Measurements from ENCODE around the gene OPA1.

The OPA1 gene

DNA sequence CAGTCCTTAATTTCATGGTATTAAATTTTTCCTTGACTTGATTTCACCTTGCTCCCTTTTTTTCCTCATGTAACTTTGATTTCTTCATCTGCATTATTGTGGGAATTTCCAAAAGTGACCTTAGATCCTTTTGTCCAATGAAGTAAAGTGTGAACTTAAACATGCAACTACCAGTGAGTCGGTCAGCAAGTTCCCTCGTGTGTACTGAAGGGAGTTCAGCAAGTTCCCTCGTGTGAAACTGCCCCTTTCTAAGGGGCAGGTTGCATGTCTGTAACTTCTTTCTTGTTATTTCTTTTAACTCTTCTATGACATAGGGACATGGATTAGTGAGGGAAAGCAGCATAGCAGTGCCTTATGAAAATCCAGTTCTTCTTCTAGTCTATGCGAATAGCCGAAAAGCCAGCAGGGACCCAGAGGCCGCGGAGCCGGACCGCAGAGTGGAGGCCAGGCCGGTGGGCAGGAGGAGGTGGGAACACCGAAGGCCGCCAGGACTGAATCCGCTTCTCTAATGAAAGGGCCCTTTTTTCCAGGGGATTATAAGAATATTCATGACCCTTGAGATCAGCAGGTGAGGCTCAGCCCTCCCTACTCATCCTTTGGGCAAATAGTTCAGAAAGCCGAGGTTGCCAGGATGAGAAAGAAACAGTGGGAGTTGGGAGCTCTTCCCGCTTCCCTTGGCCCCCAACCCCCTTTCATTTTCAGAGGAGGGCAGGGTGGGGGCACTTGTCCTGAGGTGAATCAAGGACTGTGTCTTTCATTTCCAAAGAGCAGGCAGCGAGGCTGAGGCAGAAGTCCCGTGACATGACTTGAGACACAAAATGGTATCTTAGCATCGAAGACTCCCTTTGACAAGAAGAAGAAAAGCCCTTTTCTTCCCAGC is 117.5 kb downstream of the OPA1 start:
- no peak for DNase-seq (ENCODE audit: low spot score)

DNA sequence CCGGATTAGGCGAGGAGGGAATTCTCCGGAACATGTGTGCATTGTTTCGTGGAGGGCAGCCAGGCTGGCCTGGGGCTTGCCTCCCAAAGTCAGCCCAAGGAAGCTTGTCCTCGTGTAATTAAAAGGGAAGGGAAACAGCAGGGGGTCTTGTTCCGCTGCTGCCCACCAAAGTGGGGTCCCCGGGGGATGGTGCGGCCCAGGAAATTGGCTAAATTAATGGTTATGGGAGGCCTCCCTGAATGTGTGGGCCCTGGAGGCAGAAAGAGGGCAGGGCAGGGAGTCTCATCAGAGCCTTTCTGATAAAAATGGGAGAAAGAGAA is 118.1 kb downstream of the OPA1 start:
- DNase-seq (ENCODE audit: low spot score), result no peak

DNA sequence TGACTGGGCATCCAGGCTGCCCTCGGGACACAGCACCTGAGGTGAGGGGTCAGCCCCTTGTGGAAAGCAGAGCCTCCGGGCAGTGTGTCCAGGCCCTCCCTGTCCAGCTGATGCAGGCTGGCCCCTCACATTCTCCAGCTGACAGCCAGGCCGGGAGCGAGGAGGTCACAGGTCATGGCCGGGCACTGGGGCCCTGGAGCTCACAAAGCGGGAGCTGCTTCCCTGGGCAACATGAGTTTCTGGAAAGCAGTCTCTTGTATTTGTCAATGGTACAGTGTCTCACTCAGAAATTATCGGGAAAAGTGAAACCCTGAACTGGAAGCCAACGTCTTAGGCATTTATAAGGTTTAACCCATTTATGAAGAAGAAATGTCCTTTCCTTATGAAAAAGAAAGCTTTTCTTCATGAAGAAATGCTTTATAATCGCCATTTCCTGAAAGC is 118.5 kb downstream of the OPA1 start:
- DNase-seq (ENCODE audit: low spot score), result no peak

DNA sequence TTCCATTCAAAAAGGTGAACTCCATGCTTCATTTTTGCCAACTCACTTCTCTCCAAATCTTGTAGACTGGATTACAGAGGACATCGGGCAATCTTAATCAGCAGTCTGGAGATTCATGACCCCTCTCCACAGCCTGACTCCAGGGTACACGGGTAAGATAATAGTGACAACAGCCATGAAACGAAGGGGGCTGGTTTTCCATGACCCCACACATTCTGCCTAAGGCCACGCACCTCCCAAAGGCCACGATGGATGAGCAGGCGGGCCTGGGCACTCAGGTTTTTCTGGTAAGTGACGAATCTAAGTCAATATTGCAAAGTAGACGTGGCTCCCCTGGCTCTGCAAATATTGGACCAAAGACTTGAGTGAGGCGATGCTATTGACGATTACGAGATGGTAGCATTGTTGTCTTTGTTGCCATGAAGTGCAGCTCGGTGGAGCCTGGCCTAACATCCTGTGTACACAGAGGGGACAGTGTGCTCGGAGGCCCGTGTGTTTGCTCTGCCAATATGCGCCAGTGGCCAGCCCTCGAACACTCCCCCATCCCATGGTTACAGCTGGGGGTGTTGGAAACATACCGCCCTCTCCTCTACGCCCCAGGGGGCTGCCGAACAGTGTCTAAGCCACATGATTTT is 119.1 kb downstream of the OPA1 start:
- DNase-seq (ENCODE audit: low spot score), result no peak

DNA sequence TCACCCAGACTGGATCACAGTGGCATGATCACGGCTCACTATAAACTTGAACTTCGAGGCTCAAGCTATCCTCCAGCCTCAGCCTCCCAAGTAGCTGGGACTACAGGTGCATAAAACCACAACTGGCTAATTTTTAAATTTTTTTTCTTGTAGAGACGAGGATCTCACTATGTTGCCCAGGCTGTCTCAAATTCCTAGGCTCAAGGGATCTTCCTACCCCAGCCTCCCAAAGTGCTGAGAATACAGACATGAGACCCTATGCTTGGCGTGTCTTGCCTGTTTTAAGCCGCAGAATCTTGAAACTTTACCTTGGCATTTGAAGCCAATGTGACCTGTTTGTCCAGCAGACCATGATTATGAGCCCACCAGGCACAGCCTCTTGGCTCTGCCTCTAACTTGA is 119.9 kb downstream of the OPA1 start:
- no peak for DNase-seq (ENCODE audit: low spot score)

DNA sequence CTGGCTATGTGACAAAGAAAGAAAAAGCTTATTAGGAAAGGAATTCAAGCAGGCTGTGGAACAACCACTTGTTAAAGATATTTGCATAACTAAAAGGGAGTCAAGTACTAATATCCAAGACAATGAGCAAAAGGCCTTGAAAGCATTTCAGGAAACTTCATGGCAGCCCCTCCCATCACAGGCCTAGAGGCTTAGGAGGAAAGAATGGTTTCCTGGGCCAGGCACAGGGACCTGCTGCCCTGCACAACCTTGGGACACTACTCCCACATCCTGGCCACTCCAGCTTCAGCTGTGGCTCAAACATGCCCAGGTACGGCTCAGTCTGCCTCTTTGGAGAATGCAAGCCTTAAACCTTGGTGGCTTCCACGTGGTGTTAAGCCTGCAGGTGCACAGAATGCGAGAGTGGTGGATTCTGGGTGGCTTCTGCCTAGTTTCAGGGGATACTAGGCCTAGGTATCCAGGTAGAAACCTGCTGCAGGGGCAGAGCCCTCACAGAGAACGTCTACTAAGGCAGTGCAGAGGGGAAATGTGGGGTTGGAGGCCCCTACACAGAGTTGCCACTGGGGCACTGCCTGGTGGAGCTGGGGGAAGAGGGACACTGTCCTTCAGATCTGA is 121.6 kb downstream of the OPA1 start:
- DNase-seq (ENCODE audit: low spot score), result no peak

DNA sequence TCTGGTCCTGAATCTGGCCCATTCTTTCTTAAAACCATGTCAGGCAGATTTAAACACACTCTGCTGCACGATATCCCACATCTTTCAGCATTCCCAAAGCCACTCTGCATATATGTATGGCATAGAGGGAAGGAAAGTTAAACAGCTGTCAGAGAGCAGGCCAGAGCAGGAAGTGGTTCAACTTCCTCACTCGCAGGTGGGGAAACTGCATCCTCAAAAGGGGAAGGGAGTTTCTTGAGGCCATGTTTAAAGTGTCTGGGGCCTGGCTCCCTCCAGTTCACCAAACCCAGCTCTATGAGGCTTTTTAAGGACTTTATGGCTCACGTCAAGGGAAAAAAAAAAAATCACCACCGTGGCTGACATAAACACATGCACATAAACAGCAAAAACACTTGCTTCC is 123.1 kb downstream of the OPA1 start:
- no peak for DNase-seq (ENCODE audit: low spot score)

DNA sequence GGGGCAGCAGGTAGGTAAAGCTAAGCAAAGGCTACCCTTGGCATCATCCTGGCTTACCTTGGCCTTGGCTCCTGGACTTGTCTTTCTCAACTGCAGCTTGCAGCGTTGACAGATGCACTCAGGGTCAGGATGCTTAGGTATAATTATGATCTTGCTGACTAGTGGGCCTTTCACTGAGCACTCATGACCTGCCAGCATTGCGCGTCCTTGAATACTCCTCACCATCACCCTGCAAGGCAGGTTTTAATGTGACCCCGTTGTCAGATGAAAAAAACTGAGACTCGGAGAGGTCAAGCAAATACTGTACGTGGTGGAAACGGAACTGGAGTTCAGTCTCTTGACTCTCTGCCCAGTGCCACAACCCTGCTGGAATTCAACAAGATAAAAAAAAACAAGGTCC is 126.7 kb downstream of the OPA1 start:
- no peak for DNase-seq (ENCODE audit: low spot score)

DNA sequence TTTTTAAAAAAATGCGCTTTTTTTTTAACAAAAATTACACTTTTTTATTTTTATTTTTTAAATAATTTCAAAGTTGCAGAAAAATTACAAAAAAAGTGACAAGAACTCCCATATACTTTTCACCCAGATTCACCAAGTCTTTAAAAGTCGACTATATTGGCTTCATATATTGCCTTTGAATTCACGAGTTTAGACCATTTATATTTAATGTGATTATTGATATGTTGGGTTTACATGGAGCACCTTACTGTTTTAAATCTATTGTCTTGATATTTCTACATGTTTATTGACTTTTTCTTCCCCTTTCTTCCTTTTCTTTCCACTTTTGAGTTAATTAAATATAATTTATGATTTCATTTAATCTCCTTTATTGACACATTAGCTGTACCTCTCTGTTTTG is 127.2 kb downstream of the OPA1 start:
- DNase-seq (ENCODE audit: low spot score), result no peak

DNA sequence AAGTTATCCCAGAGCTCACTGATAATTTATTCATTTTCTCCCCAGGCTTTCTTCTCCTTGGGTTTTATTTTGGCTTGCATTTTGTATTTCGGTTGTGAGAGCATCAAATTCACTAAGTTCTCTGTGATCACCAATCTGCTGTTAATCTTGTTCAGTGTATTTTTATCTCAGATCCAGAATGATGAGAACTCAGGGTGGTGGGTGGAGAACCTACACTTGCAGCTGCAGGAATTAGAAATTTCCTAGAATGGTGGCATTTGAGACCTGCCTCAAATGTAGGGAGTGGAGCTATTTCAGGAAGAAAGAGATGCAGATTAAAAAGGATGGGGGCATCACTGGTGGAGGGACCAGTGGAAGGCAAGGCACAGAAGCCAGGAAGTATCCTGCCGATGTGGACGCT is 129.6 kb downstream of the OPA1 start:
- DNase-seq (ENCODE audit: low spot score), result no peak

DNA sequence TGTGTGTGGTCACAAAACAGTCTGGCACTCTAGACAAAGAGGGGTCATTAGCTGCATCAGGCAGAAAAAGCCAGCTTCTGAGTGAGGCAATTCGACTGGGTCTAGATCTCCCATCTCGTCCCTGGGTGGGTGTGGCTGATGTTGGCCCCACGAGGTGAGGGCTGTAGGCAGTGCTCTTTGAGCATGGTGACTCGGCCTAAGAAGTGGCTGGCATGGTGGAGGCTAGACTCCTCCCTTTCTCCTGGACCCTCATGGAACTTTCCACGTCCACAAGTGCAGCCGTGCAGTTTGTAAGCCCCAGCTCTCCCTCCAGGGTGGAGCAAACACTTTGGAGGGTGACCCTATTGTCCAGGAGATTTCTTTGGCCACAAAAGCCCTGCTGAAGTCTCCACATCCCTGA is 134.1 kb downstream of the OPA1 start:
- no peak for DNase-seq (ENCODE audit: low spot score)

DNA sequence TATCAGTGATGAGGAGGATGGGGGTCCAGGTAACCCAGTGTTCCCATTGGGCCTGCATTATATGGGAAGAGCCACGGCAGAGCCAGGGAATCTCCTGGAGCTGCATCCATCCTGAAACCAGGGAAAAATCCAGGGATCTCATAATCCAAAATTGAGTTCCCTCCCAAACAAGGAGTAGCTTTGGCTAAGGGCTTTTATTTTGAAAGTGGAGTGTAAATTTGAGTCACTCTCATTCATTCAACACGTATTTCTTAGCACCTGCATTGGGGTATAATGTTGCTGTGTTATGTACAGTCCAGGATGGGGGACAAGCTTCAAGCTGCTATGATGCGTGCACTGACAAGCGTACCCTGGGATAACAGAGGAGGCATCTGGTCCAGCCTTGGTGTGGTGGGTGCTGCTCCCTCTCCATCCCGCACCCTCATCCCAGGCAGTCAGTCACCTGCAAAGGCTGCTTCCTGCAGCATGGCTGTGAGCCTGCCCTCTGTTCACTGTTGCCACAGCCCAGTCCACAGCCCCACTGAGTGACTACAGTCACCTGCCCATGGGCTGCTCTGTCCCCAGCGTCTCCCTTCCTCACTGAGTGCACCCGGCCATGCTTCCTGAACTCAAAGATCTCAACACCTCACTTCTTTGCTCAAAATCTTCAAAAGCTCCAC is 135.6 kb downstream of the OPA1 start:
- DNase-seq (ENCODE audit: low spot score), result no peak

DNA sequence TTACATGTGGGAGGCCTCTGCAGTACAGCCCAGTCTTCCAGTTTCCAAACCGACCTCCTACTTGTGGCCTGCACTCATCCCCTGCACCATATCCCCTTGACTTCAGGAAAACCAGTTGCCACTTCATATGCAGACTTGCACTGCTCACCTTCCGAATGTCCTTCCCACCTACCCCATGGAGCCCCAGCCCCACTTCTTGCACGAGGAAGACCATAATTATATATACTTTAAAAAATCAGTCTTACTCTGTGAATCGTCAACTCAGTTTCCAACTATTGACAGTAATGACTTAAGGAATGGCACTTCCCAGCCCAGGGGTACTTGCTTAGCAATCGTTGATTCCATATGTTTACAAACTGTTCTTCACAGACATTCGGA is 136.1 kb downstream of the OPA1 start:
- DNase-seq (ENCODE audit: low spot score), result no peak

DNA sequence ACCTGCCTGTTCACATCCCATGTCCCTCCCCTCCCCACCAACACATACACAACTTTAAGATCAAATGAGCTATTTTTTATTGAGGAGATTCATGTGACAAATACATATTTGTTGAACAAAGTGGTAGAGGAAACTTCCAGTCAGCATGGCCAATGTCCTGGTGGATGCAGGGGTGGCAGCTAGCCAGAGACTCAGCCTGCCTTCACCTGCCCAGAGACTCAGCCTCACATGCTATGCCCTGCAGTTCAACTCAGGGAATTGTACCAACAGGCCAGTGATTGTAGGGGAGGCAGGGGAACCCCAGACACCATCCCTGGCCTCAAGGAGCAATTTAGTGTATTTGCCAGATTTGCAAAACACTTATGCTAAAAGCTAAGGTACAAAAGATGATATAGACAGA is 136.6 kb downstream of the OPA1 start:
- no peak for DNase-seq (ENCODE audit: low spot score)

DNA sequence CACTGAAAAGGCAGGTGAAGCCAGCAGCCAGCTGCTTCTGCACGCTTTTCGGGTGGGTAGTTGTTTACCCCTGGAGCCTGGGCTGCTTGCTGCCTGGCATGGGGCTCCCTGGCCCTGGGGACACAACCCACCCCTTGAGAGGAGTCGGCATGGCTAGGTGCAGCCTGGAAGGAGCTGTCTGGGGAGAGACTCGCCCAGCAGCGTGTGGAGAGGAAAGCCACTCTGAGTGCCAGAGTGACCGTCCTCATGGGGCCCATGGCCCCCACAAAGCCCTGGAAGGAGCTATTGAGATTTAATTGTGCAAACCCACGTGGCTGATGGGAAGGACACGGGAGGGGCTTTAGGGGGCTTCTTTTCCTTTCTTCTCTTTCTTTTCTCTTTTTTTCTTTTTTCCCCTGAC is 137.5 kb downstream of the OPA1 start:
- no peak for DNase-seq (ENCODE audit: low spot score)

DNA sequence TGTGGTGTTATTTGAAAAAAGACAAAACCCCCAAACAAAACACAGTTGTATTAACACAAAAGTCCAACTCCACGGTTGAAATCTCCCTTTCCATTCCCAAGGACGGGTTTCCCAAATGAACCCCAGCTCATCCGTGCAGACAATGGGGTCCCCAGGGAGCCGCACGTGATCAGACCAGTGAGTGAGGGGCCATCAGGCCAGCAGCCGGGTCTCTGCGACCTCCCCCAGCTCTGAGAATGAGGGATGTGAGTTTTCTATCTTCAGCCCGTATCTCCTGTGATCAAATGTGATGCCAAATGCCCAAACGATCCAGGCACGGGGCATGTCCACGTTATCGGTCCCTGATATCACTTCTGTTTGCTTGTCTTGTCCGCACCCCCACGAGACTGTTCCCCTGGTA is 138.0 kb downstream of the OPA1 start:
- no peak for DNase-seq (ENCODE audit: low spot score)

DNA sequence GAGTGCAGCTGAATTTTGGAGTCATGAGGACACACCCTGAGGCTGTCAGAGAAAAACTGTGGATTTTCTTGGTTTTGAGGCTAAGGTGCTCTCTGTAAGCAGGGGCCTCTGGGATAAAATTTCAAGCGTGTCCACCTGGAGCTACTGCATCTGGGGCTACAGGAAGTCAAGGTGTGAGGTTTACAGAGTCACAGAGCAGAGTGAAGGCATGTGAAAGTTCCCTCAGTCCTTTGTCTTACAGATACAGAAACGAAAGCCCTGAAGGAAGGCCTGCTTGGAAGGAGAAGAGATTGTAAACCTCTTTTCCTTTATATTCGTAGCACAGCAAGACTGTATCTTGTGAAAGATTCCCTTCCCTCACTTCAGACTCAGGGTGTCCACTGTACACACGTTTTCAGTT is 138.6 kb downstream of the OPA1 start:
- DNase-seq (ENCODE audit: low spot score), result no peak

DNA sequence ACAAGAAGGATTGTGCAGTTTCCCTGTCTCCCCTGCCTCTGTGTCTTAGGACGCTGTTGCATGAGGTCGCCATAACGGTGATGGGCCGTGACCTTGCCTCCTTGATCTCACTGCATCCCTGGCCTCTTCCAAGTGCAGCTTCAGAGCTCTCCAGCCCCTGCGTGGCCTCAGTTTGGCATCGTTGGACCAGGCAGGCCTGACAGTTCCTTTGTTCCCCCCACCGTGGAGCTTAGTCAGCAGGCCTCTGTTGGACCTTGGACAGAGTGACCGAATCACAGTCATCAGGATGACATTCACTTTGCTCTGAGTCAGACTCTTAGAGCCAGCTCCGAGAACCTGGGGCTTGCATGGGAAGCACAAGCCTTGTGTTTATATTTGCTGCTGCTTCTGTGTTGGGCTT is 139.4 kb downstream of the OPA1 start:
- peak; percentile 73 for DNase-seq (ENCODE audit: low spot score)

DNA sequence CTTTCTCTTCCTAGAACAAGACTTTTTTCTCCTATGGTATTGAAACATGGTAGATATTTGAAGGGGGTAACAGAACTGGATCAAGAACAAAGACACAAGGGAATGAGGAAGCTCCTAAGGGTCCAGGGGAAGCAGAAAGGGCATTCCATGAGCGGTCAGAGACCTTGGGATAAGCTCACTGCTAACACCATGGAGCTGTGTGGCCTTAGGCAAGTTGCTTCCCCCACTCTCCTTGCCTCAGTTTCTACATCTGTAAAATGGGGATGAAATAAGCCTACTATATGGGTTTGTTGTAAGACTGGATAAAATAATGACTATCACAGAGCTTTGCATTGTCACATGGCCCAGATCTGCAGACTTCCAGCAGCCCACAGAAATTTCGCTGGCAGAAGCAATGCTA is 139.8 kb downstream of the OPA1 start:
- DNase-seq (ENCODE audit: low spot score), result no peak

DNA sequence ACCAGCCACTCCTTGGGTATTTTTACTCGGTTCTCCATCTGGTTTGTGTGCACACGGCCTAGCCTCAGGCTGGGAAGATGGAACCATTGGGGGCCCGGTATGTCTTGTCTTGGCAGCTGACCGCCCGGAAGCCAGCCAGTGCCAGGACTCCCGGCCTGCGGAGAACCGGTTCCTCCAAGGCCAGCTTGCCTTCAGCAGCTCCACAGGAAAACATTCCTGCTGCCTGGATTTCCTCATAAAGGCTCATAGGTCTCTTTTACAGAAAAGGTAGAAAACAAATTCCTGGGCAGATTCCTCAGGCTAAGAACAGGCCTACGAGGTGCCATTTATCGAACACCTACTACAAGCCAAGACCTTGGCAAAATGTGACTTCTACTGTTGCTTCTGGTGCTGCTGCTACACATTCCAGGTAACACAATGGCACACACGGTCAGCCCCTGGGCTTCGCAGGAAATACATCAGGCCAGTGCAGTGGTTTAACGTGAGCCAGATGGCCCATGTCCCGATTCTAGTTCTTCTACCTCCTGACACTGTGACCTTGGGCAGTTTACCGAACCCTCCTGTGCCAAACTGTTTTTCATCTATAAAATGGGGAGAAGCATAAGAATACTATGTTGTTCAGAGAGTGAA is 141.8 kb downstream of the OPA1 start:
- DNase-seq (ENCODE audit: low spot score), result no peak

DNA sequence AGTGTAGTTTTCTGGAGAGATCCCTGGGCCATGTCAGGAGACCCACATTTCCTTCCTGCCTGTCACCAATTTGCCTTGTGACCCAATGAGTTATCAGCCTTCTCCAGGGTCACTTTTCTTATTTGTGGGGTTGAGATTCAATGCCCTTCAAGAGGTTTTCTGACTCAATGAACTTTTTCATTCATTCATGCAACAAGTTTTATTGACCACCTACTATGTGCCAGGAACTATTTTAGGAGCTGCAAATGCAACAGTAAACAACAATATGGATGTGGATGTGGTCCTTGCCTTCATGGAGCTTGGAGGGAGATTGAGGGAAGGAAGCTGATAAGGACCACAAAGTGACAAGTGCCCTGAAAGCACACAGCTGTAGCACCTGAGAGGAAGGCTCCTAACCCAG is 142.8 kb downstream of the OPA1 start:
- no peak for DNase-seq (ENCODE audit: low spot score)

DNA sequence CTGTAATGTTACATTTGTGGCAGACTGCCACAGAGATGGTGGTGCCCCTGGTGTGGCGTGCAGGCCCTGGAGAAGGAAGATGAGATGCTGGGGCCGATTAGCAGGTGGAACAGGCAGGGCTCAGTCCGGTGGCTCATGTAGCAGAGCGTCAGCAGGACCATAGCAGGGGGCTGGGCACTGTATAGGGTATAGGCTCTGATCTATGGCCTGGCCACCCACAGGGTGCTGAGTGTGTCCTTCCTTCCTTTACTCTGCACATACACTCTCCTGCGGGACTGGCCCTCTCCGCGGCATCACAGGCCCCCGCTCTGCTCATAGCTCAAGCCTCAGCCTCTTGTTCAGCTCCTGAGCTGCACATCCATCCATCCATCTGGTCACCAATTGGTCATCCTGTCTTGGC is 143.6 kb downstream of the OPA1 start:
- no peak for DNase-seq (ENCODE audit: low spot score)
